GM21737 (cell line): ENCODE measurements around the gene EXOC1.

ENCODE experiments used
- ATAC-seq: cut with Tn5 transposase; IDR thresholded peaks from one replicate; pipeline ENCODE4 v1.9.1; 2021; ENCODE audit warnings: mild to moderate bottlenecking, moderate library complexity; ENCODE audit not compliant: unreplicated experiment

Gene EXOC1

DNA sequence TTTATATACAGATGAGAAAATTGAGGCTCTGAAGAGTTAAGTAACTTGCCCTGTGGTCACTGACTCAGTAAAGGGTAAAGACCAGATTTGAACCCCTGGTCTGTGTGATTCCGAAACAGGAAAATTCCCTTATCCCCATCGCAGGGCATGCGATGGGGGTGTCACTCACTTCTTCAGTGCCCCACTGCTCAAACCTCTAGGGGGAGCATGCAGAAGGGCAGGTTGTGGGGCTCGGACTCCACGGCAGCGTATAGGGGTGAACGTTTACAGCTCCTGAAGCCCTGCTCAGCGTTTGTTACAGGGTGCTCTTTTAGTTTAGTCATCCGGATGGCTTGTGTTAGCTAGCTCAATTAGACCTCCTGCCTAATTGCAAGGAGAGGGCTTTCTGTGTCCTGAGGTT is 3.7 kb upstream of the EXOC1 start:
- ATAC-seq, result no peak

GRCh38 chr4:55851885-55852284 is 1.6 kb upstream of the EXOC1 start:
- no peak for ATAC-seq

GRCh38 chr4:55854129-55854528 is 681 bp downstream of the EXOC1 start:
- no peak for ATAC-seq

- ATAC-seq, result no peak
Observed at GRCh38 chr4:55857586-55857985, 4.1 kb downstream of the EXOC1 start.

DNA sequence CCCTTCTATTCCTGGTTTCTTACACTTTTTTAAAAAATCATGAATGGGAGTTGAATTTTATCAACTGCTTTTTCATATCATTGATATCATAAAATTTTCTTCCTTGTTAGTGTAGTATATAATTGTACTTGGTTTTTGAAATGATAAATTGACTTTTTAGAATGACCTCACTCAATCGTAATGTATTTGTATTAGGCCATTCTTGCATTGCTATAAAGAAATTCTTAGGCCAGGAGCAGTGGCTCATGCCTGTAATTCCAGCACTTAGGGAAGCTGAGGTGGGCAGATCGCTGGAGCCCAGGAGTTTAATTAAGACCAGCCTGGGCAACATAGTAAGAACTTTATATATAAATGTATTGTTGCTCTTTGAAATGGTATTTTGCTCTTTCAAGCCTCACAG is 6.3 kb downstream of the EXOC1 start:
- ATAC-seq, result no peak

GRCh38 chr4:55864577-55865223 is 11.3 kb downstream of the EXOC1 start:
- no peak for ATAC-seq

DNA sequence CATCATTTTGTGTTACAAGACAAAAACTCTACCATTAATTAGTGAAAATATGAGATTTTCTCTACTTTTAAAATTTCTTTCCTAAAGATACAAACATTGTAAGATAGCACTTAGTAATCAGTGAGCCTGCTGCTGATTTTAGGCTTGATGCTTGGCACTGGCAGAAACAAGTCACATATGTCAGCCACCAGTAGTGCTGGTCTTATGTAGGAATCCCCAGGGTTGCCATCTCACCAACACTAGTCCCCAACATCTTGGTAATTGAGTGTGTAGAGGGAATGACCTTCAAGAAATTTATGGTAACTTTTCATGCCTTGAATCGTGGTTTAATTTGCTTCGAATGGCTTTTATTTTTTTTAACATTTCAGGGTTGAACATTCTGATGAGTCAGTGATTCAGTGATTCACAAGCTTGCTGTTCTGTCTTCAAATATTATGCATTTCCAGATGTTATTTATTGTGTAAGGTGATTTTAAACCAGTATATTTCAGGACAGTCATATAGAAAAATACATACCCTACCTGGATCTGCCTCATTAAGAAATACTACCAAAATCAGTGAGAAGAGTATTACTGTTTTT is 11.9 kb downstream of the EXOC1 start:
- no peak for ATAC-seq

DNA sequence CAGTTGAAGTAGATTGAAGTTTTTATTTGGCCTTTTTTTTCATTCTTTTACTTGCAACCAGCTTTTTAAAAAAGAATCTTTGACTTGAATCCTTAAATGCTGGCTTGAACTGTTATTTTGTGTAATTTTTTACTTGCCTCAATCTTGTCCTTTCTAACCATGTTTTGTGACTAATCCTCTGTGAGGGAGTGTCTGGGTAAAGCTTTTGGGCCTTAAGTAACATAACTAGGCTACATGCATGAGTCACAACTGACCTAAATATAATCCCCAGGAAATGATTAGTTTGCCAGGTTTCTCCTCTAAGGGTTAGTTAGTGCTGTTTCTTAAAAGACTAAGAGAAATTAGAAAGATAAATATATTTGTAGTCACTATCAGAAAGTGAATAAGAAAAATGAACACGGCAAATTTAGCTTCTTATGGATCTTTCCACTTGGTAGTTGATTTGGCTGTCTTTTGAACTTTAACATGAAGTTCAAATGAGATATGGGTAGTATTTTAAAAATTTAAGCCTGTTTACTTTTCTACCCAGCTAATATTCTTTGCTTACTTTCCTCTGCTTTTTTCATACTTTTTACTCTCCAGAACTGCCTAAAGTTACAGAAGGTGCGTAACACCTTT is 13.0 kb downstream of the EXOC1 start:
- peak; percentile 78 for ATAC-seq

DNA sequence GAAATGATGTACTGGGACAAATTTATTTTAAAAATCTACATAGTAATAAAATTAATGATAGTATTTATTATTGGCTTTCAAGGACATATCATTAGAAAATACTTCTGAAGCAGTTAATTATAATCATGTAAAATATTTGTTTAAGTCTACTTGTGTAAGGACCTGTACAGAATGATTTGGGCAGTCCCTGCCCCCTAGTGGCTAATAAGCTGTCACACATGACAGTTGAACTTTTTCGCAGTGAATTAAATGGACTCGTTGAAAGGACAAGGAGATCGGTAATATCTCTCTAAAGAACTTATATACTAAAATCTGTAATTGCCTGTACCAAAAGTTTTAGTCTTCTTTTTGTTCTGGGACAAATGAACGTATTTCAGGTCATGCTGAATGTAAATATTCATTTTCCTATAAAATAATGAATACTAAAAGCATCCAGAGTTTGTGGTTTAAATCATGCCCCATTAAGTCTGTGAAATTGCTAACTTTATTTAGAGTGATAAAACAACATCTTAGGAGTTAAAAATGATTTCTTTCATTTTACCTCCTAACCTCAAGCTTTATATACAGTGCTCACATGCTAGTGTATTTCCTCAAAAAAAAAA is 13.6 kb downstream of the EXOC1 start:
- ATAC-seq, result peak; percentile 83

DNA sequence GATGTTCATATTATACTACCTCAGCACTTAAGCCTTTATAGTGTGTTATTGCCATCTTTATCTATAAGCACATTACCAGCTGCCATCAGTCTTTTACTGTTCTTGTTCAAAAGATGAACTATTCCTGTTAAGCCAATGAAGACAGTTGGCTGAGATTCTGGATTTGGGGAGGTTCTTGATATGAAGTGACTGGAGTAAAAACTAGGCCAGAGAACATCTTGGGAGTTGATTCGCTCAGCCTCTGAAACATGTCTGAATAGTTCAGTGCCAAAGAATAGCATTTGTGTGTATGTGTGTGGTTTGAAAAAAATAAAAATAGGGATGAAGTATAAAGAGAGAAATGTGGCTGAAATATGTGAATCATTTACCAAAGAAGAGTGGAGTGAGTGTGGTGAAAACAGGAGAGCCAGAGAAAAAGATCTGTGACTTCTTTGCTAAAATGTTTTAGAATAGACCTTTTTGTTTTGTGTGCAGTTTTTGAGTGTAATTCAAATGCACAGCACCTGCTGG is 15.2 kb downstream of the EXOC1 start:
- no peak for ATAC-seq

DNA sequence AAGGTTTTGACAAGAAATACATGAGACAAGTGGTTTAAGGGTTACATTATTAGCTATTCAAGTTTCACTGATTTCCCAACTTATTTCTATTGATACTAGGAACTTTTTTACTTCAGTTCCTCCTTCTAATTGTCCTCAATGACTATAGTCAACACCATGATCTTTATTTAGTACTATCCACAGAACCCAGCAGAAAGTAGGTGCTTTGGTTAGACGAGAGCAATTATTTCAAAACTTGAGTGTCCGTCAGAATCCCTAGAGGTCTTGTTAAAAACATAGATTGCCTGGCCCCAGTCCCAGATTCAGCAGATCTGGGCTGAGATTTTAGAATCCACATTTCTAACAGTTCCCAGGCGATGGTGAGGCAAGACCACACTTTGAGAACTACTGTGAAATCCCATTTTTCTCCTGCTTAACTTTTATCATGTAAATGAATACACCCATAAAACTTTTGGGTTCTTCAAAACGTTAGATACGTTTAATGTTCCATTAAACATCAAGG is 17.9 kb downstream of the EXOC1 start:
- no peak for ATAC-seq

DNA sequence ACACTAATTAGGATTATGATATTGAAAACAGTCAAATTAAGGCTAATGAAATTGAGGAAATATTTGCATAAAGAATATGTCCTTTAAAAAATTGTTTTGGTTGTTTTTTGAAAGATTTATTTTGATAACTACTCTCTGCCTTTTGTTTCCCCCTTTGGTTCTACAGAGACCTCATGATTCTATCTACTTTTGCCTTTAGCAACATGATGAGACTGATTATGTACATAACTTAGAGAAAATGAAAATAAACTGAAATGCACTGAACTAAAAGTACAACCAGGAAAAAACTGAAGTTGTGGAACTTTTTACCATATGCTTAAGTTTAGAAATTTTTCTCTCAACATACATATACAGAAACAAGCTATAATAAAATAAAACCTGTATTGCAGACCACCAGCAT is 21.4 kb downstream of the EXOC1 start:
- ATAC-seq, result no peak

- no peak for ATAC-seq
Observed at GRCh38 chr4:55876387-55876786, 22.9 kb downstream of the EXOC1 start.

GRCh38 chr4:55879224-55879623 is 25.8 kb downstream of the EXOC1 start:
- ATAC-seq, result no peak

- no peak for ATAC-seq
Observed at GRCh38 chr4:55880652-55881280, 27.3 kb downstream of the EXOC1 start.

GRCh38 chr4:55884093-55884850 is 30.8 kb downstream of the EXOC1 start:
- no peak for ATAC-seq

DNA sequence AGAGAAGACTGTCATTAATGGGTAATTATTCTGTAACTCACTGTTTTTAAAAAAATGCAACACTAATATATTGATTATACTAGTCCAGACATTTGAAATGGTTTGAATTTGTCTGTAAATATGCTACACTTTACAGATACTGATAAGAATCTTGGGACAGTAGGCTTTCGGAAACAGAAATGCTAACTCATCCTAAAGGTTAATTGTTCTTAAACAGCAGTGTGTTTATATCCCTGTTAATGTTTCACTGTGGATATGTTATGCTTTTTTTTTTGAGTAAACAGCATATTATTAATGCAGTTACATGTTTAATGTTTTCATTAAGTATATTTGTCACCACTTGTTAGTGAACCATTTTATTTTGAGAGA is 31.4 kb downstream of the EXOC1 start:
- no peak for ATAC-seq

GRCh38 chr4:55887594-55887993 is 34.1 kb downstream of the EXOC1 start:
- ATAC-seq, result no peak

DNA sequence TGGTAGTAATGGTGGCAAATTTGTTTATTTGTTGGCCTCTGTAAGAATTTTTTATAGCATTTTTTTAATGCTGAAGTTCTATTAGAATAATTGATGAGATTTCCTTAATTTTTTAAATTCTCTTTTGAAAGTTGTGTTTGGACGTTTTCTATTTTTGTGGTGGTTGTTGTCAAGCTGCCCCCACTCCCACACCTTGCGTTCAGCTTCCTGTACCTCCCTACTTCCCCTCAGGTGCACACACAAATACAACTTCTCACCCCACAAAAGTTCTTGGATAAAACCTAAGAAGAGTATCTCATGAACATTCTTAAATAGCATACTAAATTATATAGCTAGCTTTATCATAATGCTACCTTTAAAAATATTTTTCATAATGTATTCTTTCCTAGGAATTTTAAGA is 38.7 kb downstream of the EXOC1 start:
- ATAC-seq, result no peak

- ATAC-seq, result no peak
Observed at GRCh38 chr4:55896622-55897021, 43.2 kb downstream of the EXOC1 start.

DNA sequence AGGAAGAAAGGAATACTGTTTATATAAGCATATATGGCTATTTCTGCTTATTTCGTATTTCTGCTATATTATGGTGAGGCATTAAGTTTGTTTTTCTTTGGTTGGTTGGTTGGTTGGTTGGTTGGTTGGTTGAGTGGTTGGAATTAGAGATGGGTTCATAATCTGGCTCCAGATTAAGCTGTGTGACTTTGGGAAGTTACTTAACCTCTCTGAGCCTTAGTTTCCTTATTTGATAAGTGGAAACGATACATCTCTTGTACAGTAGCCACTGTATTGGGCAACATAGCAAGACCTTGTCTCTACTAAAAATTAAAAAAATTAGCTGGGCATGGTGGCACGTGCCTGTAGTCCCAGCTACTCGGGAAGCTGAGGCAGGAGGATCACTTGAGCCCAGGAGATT is 49.2 kb downstream of the EXOC1 start:
- ATAC-seq, result no peak
